Adipose tissue (tissue), 3 donors: ENCODE data around the gene FA2H. TPM values are rescaled to one million over a fixed set of nuclear protein-coding genes. Genes with fewer than 3 reads are reported as not detected.

Source experiments
- H3K27ac ChIP-seq: one replicate; pipeline ENCODE4 v1.5.1; 2013; ENCODE audit warnings: low read depth, low read length
- WGBS, 3 donors: extraction: QIAGEN DNeasy Blood & Tissue Kit; methylation state at CpG; one replicate each; pipeline ENCODE4 v1.1.7; 2013; 5-methylcytosine and 5-hydroxymethylcytosine counted together
- polyA plus RNA-seq, 3 donors: library from polyadenylated mRNA; stranded (reverse); fragments of 200-250 nt; gene quantifications; one replicate each; pipeline ENCODE4 v1.2.3, GENCODE V29; 2013
- donor health status: healthy with polysubstance abuse.
- donor health status: Bipolar disorder and iron deficiency.
- donor health status: healthy.

Gene FA2H
- polyA plus RNA-seq, 3 donors, result 1.0 to 4.0 (median 2.8) TPM

DNA sequence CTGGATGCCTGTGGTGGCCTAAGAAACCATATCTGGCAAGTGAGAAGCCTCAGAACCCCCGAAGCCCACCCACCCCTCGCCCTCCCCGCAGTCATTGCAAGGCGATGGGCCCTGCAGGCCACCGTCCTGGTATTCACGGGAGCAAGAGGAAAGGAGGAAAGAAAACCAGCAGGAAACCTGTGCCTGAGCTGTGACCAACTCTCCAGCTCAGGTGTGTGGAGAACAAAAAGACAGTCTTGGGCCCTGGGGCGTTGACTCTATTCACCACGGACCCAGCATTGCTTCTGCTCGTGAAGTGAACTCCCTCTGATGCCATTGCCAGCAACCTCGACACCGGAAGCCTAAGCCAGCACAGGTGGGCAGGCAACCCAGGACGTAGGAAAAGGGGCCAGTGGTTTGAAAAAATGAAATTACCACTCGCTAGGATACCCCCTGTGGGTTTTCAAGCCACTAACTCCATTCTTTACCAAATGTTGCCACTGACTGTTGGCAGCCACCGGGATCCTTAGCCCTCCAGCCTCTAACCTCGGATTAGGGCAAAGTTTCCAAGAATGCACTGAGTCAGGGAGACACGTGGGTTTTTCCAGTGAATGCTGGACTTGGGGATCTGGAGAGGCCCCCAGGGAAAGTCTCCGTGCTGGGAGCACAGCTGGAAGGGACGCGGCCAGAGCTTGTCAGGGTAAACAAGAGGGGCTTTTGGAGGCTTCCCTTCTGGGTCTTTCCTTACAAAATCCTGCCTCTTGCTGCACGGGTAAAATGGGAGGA, 25.1 kb downstream of the FA2H start:
- 53 to 75% (median 68%) methylated on average over 20 of the region's 20 CpGs for WGBS, 3 donors
- H3K27ac ChIP-seq, result no peak overlapping the region

DNA sequence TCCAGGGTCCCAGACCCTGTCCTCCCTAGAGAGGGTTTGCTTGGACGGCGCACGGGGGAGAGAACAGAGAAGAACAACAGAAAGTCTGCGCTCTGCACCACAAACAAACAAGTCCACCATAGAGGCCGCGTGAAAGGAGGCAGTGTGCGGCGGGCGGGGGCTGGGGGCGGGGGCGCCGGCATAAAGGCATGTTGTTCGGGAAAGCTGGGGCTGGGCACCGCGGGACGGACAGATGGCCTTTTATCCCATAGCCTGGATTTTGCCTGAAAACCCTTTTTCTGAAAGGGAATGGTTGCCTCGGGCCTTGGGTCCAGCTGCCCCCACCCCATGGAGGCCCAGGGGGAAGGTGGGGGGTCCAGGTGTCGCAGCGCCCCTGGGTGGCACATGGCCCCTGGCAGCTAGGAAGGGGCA, 26.0 kb downstream of the FA2H start:
- WGBS, 3 donors, result 89 to 91% (median 90%) methylated on average over 17 to 19 of the region's 19 CpGs

DNA sequence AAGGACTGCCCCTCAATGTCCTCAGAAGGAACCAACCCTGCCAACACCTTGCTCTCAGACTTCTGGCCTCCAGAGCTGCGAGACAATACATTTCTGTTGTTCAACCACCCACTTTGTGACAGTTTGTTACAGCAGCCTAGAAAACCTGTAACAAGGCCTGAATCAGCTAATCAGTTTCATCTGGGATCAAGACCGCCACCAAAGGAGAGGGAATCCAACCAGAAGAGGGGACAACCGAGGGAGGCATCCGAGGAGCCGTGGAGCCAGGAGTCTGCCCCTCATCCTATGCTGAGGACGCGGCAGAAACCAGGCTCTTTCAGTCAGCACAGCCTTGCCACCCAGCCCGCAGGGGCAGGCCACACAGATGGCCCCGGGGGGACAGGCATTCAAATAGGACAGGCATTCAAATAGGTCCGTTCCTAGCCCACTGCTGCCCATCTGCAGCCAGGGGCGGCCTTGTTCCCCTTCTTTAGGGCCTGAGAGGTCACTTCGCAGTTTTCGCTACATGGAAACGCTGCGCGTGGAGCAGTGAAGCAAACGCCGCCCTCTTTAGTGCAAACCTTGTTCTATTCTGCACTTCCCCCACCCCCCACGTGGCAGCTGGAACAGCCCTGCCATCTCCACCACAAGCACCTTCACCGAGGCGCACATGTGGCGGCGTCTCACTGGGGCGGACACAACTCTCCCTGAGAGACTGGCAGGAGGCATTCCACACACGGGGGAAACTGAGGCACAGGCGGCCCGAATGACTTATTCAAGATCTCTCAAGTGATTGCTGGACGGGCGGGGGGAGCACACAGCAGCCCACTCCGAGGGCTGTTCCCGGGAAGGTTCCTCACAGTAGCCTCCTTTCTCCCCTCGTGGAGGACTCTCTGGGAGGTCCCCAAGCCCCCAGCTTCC, 26.7 kb downstream of the FA2H start:
- no peak overlapping the region for H3K27ac ChIP-seq
- 81 to 87% (median 84%) methylated on average over 31 to 32 of the region's 32 CpGs for WGBS, 3 donors

More for the DNA sequence above, 26.0 kb downstream of the FA2H start:
- no peak overlapping the region for H3K27ac ChIP-seq

DNA sequence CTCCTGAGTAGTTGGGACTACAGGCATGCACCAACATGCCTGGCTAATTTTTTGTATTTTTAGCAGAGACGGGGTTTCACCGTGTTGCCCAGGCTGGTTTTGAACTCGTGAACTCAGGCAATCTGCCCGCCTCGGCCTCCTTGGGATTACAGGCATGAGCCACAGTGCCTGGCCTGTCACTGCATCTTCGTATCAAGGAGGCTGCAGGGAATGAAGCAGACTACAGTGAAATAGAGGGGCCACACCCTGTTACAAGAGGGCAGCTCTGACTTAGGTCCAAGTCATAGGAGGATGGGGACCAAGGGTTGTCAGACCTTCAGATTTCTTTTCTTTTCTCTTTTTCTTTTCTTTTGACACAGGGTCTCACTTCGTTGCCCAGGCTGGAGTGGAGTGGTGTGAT, 28.7 kb downstream of the FA2H start:
- H3K27ac ChIP-seq, result no peak overlapping the region
- WGBS, 3 donors, result 78 to 95% (median 79%) methylated on average over 7 of the region's 7 CpGs

- H3K27ac ChIP-seq, result no peak overlapping the region
- WGBS, 3 donors, result 84 to 90% (median 85%) methylated on average over 10 of the region's 10 CpGs
Observed at GRCh38 chr16:74745109-74745615, 29.5 kb downstream of the FA2H start.

DNA sequence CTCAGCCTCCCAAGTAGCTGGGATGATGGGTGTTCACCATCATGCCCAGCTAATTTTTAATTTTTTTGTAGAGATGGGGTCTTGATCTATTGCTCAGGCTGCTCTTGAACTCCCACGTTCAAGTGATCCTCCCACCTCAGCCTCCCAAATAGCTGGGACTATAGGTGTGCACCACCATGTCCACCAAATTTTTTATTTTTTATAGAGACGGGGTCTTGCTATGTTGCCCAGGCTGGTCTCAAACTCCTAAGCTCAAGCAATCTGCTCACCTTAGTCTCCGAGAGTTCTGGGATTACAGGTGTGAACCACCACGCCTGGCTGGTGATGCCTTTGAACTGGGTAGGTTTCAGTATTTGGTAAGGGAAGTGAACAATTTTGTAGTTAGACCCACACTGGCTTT, 30.1 kb downstream of the FA2H start:
- no peak overlapping the region for H3K27ac ChIP-seq
- 90 to 95% (median 91%) methylated on average over 4 of the region's 4 CpGs for WGBS, 3 donors

DNA sequence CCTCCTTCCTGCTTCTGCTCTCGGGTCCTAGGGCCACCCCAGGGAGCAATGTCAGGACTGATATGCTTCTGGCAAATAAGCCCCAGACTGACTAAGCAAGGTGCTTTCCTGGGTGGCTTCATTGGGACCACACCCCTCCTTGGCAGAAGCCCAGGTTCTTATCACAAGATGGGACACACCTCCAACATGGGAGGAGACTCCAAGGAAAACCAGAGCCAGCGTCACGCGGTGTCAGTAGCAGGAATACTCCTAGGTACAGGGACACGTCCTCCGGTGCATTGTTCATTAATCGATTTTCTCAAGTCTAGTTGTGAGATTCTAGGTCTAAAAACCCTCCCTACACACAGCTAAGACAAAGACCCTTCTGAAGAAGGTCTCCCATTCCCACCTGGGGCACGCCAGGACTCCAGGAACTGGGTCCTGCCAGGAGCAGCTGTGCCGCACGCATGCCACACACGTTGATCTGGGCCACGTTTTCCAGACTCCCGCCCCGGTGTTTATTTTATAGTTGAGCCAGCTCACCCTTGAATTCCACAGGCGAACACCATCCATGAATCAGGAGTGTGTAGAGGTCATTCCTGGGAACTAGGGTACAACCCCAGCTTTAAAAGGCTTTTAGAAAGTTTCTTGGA, 30.8 kb downstream of the FA2H start:
- 17 to 57% (median 56%) methylated on average over 15 of the region's 15 CpGs for WGBS, 3 donors
- no peak overlapping the region for H3K27ac ChIP-seq

DNA sequence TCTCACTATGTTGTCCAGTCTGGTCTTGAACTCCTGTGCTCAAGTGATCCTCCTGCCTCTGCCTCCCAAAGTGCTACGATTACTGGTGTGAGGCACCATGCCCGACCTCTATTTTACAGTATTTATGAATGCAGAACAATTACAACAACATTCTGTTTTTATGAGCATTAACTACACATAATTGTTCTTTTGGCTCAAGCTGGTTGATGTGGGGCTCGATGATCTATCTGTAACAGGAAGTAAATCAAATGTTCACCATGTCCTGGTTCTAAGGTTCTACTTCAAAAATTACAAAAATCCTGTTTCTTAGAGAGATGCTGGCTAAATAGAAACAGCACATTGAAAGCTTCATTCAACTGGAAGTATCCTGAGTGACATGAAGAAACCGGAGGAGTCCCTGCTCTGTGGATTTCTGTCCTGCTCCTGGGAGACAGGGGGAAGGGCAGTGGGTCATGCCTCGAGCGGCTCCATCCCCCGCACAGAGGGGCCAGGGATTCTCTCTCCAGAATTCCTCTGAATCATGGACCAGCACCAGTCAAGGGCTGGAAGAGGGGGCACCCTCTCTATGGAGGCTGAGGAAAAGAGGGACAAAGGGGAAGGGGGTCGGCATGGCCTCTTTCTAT, 31.5 kb downstream of the FA2H start:
- 40 to 52% (median 51%) methylated on average over 8 of the region's 8 CpGs for WGBS, 3 donors
- no peak overlapping the region for H3K27ac ChIP-seq

DNA sequence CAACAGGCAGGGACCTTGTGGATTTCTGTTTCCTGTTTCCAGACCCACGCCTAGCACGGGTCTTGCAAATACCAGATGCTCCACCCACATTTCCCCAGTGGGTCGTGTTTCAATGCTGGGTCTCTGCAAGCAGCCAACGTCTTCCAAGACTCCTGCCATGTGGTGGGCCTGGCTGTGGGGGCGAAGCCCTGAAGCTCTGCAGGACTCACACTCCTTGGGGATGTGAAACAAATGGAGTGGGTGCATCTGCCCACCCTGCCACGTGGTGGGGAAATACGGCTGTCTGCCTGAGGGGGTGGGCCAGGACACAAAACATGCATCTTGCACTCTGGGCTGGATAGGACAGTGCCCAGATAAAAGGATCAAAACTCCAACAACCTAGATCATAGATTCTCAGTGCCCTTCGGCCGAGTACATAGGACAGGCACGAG, 32.6 kb downstream of the FA2H start:
- H3K27ac ChIP-seq, result no peak overlapping the region
- whole genome bisulfite sequencing, 3 donors, result 42 to 64% (median 44%) methylated on average over 10 of the region's 10 CpGs

- no peak overlapping the region for H3K27ac ChIP-seq
- WGBS, 3 donors, result 54 to 80% (median 65%) methylated on average over 13 of the region's 13 CpGs
Observed at GRCh38 chr16:74740795-74741304, 33.8 kb downstream of the FA2H start.

DNA sequence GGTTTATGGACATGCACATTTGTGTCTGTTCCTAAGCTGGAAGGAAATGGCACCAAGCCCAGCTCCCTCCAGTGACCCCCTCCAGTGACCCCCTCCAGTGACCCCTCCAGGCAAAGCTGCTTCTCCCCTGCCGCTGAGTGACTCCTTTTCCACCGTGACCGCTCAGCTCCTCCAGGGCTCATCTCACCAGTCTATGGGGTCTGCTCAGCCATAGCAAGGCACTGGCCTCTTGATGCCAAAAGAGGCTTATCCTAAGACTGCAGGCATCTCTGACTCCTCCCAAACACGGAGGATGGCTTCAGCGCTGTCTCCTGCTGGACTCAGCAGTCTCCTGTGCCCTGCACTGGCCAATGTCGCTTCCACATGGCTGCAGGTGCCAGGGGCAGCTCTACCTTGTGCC, 35.3 kb downstream of the FA2H start:
- WGBS, 3 donors, result 60 to 86% (median 77%) methylated on average over 6 of the region's 6 CpGs
- no peak overlapping the region for H3K27ac ChIP-seq

GRCh38 chr16:74738816-74739215, 35.8 kb downstream of the FA2H start:
- H3K27ac ChIP-seq, result no peak overlapping the region
- WGBS, 3 donors, result 93 to 96% (median 94%) methylated on average over 11 of the region's 11 CpGs

- H3K27ac ChIP-seq, result no peak overlapping the region
- 43 to 78% (median 47%) methylated on average over 8 to 10 of the region's 10 CpGs for WGBS, 3 donors
Observed at GRCh38 chr16:74738113-74738541, 36.5 kb downstream of the FA2H start.

- WGBS, 3 donors, result 83 to 87% (median 84%) methylated on average over 6 of the region's 6 CpGs
- H3K27ac ChIP-seq, result no peak overlapping the region
Observed at GRCh38 chr16:74737521-74737920, 37.1 kb downstream of the FA2H start.

DNA sequence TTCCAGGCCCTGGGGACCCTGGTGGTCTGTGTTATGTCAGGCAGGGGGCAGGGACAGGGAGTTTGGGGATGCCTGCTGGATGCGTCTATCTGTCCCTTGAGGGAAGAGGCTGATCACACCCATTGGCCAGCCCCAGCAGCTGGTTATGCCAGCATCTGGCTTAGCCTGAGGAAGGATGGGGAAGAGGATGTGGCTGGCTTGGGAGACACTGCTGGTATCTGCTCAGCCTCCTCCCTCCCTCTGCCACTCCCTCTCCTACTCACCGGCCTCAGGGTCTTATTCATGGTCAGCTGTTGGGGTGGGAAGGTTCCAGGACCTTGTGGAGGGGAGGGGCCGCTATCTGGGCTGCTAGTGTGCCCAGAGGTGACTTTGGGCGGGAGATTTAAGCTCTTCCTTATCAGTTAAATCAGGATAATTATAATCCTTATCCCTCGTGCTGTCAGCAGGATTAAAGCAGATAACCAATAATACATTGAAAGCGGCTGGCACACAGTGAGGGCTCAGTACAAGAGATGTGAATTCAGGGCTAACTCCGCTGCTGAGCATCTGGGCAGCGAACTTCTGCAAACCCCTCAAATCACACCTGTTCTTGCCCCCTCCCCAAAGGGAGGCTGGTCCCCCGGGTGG, 38.0 kb downstream of the FA2H start:
- no peak overlapping the region for H3K27ac ChIP-seq
- WGBS, 3 donors, result 70 to 93% (median 71%) methylated on average over 9 of the region's 9 CpGs

DNA sequence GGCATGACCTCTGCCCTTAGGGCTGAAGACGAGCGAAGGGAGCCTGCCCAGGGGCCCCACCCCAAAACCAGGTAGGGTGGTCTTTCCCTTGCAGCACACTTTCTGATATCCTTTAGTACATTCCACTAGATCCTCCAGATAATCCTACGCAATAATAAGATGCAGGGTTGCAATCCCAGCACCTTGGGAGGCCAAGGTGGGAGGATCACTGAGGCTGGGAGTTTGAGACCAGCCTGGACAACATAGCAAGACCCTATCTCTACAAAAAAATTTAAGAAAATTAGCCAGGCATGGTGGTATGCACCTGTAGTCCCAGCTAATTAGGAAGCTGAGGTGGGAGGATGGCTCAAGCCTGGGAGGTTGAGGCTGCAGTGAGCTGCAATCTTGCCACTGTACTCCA, 39.1 kb downstream of the FA2H start:
- WGBS, 3 donors, result 95 to 100% (median 96%) methylated on average over 3 of the region's 3 CpGs
- no peak overlapping the region for H3K27ac ChIP-seq

- no peak overlapping the region for H3K27ac ChIP-seq
Observed at GRCh38 chr16:74735162-74735452, 39.5 kb downstream of the FA2H start.

More at GRCh38 chr16:74735162-74735452, 39.5 kb downstream of the FA2H start:
- 69 to 85% (median 76%) methylated on average over 10 of the region's 10 CpGs for WGBS, 3 donors
